Loucy (cell line): Measurements from ENCODE around the gene GNA14.

Source experiments
- H2AFZ ChIP-seq: fragments of 200-600 bp; sonication (generic); 2 replicates; pipeline ENCODE4 v1.6.0; 2016; ENCODE audit warnings: antibody characterized with exemption, mild to moderate bottlenecking, low read length, moderate library complexity
- H3F3A ChIP-seq: fragments of 200-600 bp; 2 replicates; pipeline ENCODE4 v1.6.0; 2016; ENCODE audit warnings: antibody characterized with exemption, low read depth, mild to moderate bottlenecking
- H3K27me3 ChIP-seq: fragments of 200-600 bp; sonication (generic); 2 replicates; pipeline ENCODE4 v1.6.1; 2014; ENCODE audit warnings: low read length, mild to moderate bottlenecking; ENCODE audit not compliant: insufficient read depth, poor library complexity, severe bottlenecking
- H3K36me3 ChIP-seq: fragments of 200-600 bp; sonication (generic); 2 replicates; pipeline ENCODE4 v1.6.1; 2016; ENCODE audit warnings: low read length; ENCODE audit not compliant: insufficient read depth
- H3K4me1 ChIP-seq: fragments of 200-600 bp; sonication (generic); 2 replicates; pipeline ENCODE4 v1.5.1; 2014; ENCODE audit warnings: low read length, mild to moderate bottlenecking; ENCODE audit not compliant: insufficient read depth, poor library complexity, severe bottlenecking
- H3K4me2 ChIP-seq: fragments of 200-600 bp; sonication (generic); 2 replicates; pipeline ENCODE4 v1.6.0; 2014; ENCODE audit warnings: antibody characterized with exemption, low read length, low read depth, mild to moderate bottlenecking; ENCODE audit not compliant: poor library complexity, severe bottlenecking
- H3K4me3 ChIP-seq: fragments of 200-600 bp; sonication (generic); 2 replicates; pipeline ENCODE4 v1.5.1; 2014; ENCODE audit warnings: low read length, mild to moderate bottlenecking, mixed read lengths; ENCODE audit not compliant: poor library complexity, severe bottlenecking
- H3K79me2 ChIP-seq: fragments of 200-600 bp; sonication (generic); 2 replicates; pipeline ENCODE4 v1.6.1; 2014; ENCODE audit warnings: low read length; ENCODE audit not compliant: insufficient read depth
- H3K9ac ChIP-seq: fragments of 200-600 bp; sonication (generic); 2 replicates; pipeline ENCODE4 v1.6.0; 2014; ENCODE audit warnings: mild to moderate bottlenecking, low read depth, low read length, moderate library complexity; ENCODE audit not compliant: poor library complexity, severe bottlenecking
- H3K9me2 ChIP-seq: fragments of 200-600 bp; sonication (generic); replicated peaks from 2 replicates; pipeline ENCODE4 v1.6.1; 2016; ENCODE audit warnings: low read depth, low read length, mixed read lengths
- H3K9me3 ChIP-seq: fragments of 200-600 bp; sonication (generic); 2 replicates; pipeline ENCODE4 v1.6.1; 2014; ENCODE audit warnings: mild to moderate bottlenecking, antibody characterized with exemption, low read length, low read depth; ENCODE audit not compliant: insufficient read depth
- H4K20me1 ChIP-seq: fragments of 200-600 bp; sonication (generic); 2 replicates; pipeline ENCODE4 v1.6.0; 2014; ENCODE audit warnings: antibody characterized with exemption, low read length, mild to moderate bottlenecking; ENCODE audit not compliant: insufficient read depth, poor library complexity, severe bottlenecking
- EZH2phosphoT487 ChIP-seq: fragments of 200-600 bp; IDR thresholded peaks from 2 replicates; pipeline ENCODE4 v1.6.1; 2018; ENCODE audit warnings: antibody characterized with exemption, mild to moderate bottlenecking, moderate library complexity, borderline replicate concordance
- TF ChIP-seq, protein P1 (sequence below): fragments of 200-600 bp; sonication (generic); conservative IDR thresholded peaks from 2 replicates; pipeline ENCODE4 v1.5.1; 2014; ENCODE audit warnings: mild to moderate bottlenecking, antibody characterized with exemption, low read length

Gene GNA14

DNA sequence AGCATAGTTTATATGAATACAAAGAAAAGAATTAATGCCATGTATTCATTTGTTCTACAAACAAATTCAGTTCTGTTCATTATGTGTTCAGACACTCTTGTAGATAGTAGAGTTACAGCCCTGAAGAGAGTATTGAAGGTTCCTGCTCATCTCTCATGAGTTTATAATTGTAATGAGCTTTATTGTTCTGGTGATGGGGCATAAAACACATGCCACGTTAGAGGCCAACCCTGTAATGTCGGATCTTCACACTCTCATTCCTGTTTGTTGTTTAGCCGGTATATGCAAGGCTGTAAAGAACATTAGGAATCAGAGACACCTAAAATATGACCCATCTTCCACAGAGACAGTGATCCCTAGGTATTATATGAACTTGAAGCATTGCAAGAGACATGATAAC is 256.3 kb downstream of the GNA14 start:
- no peaks in the 10 kb centered on the region for H3K36me3 ChIP-seq
- no peak overlapping the region for H3K4me3 ChIP-seq
- no peak overlapping the region for H2AFZ ChIP-seq
- TF ChIP-seq EZH2phosphoT487: no peak
- TF ChIP-seq, protein P1, sequence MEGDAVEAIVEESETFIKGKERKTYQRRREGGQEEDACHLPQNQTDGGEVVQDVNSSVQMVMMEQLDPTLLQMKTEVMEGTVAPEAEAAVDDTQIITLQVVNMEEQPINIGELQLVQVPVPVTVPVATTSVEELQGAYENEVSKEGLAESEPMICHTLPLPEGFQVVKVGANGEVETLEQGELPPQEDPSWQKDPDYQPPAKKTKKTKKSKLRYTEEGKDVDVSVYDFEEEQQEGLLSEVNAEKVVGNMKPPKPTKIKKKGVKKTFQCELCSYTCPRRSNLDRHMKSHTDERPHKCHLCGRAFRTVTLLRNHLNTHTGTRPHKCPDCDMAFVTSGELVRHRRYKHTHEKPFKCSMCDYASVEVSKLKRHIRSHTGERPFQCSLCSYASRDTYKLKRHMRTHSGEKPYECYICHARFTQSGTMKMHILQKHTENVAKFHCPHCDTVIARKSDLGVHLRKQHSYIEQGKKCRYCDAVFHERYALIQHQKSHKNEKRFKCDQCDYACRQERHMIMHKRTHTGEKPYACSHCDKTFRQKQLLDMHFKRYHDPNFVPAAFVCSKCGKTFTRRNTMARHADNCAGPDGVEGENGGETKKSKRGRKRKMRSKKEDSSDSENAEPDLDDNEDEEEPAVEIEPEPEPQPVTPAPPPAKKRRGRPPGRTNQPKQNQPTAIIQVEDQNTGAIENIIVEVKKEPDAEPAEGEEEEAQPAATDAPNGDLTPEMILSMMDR: no peak
- no peak overlapping the region for H3K9ac ChIP-seq
- H3K4me1 ChIP-seq: no peaks in the 10 kb centered on the region
- no peak overlapping the region for H3K4me2 ChIP-seq
- H3K9me2 ChIP-seq: no peaks in the 10 kb centered on the region
- no peaks in the 10 kb centered on the region for H3F3A ChIP-seq
- H4K20me1 ChIP-seq: no peaks in the 10 kb centered on the region
- no peaks in the 10 kb centered on the region for H3K27me3 ChIP-seq
- no peaks in the 10 kb centered on the region for H3K79me2 ChIP-seq
- H3K9me3 ChIP-seq: no peaks in the 10 kb centered on the region

DNA sequence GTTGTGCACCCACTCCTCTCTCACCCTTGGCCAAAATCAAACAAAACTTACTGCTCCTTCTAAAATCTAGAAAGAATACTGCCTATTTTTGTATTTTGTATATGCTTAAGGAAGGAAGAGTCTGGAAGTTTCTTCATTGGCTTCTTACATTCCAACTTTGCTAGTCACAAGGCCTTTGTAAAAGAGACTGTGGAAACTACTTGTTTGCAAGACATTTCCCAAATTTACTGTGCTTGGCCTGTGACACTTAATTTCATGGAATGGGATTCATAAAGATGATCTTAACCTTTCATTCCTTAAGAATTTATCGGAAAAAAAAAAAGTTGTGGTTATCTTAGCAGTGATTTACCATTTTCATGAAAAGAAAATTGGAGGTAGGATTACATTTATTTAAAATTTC is 261.9 kb downstream of the GNA14 start:
- no peaks in the 10 kb centered on the region for H3F3A ChIP-seq
- H3K4me3 ChIP-seq: no peak overlapping the region
- no peaks in the 10 kb centered on the region for H3K9me3 ChIP-seq
- no peaks in the 10 kb centered on the region for H3K4me1 ChIP-seq
- no peaks in the 10 kb centered on the region for H3K27me3 ChIP-seq
- TF ChIP-seq EZH2phosphoT487: no peak
- TF ChIP-seq, protein P1: no peak
- no peaks in the 10 kb centered on the region for H3K9me2 ChIP-seq
- no peaks in the 10 kb centered on the region for H3K79me2 ChIP-seq
- H3K9ac ChIP-seq: no peak overlapping the region
- no peaks in the 10 kb centered on the region for H4K20me1 ChIP-seq
- peaks cover 19% of the 10 kb centered on the region for H3K36me3 ChIP-seq
- no peak overlapping the region for H2AFZ ChIP-seq
- H3K4me2 ChIP-seq: no peak overlapping the region

DNA sequence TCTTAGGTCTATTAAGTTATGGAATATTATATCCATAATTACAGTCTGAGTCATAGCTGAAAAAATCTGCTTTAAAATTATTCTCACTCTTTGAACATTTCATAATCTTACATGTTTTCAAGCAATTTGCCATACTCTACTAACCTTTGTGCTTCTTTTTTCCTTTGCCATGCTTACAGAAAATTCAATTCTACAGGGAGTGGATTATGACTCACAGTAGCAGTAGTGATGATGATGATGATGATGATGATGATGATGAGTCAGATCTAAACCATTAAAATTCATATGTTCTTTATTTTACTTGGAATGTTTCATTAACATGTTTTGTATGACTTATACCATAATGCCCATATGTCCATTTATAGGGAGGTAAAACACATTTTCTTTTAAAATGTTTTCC is 263.7 kb downstream of the GNA14 start:
- no peaks in the 10 kb centered on the region for H3F3A ChIP-seq
- TF ChIP-seq, protein P1: no peak
- no peak for TF ChIP-seq EZH2phosphoT487
- no peak overlapping the region for H3K4me2 ChIP-seq
- peaks cover 26% of the 10 kb centered on the region for H3K36me3 ChIP-seq
- no peaks in the 10 kb centered on the region for H3K27me3 ChIP-seq
- H3K4me1 ChIP-seq: no peaks in the 10 kb centered on the region
- no peaks in the 10 kb centered on the region for H3K9me2 ChIP-seq
- H2AFZ ChIP-seq: no peak overlapping the region
- no peaks in the 10 kb centered on the region for H4K20me1 ChIP-seq
- no peak overlapping the region for H3K4me3 ChIP-seq
- H3K9me3 ChIP-seq: no peaks in the 10 kb centered on the region
- no peak overlapping the region for H3K9ac ChIP-seq
- H3K79me2 ChIP-seq: no peaks in the 10 kb centered on the region
